Measurements from ENCODE around the gene WAPL.
"Not testable (repeated sequence)": the region's sequence is repeated elsewhere in the genome, so short reads cannot be mapped to it uniquely, and the experiment has no call there.

Gene WAPL

DNA sequence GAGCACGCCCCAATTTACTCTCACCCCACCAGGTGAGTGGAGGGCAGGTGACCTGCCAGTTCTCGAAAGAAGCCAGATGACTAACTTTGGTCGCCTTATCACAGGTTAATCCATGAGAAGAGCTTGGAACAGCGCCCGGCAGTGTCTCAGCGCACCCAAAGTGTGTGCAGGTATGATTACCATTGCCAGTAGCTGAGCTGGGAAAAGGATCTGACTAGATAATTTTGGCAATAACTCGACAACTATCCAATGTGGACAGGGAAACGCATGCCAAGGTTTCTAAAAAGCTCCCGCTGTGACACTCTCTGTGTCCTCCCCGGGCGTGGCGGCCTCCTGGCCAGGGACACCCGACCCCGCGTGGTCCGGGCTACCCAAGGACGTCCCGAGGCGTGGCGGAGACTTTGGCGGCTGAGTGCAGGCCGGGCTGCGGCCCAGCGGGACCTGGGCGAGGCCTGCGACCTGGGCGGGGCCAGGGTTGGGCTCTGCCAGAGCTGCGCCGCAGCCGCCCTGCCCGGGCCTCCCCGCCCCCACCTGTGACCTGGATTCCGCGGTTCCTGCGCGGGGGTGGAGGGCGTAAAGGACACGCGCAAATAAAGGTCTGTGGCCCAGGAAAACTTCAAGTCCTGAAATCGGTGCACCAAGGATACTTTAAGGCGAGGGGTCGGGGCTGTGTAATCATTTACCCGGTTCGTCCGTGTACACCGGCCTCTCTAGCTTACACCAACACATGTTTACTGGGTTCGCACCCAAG, 13.7 kb upstream of the WAPL start:
- Histone ChIP-seq H3K4me1 (ENCODE audit: low read length) (no peaks in the 10 kb centered on the region), H3K9me3 (replicated peaks; ENCODE audit: insufficient read depth, low read length) (no peaks in the 10 kb centered on the region), H3K4me2 (ENCODE audit: low read depth, low read length) (no peak overlapping the region), H3K27ac (ENCODE audit: low read length) (no peak overlapping the region), H3K36me3 (replicated peaks; ENCODE audit: insufficient read depth, low read length) (no peaks in the 10 kb centered on the region), H4K20me1 (ENCODE audit: insufficient read depth, low read length) (no peaks in the 10 kb centered on the region), H3K4me3 (ENCODE audit: low read length) (no peak overlapping the region), H3K9me2 (replicated peaks; ENCODE audit: insufficient read depth, low read length) (no peaks in the 10 kb centered on the region), H3F3A (ENCODE audit: insufficient read depth, low read length) (no peaks in the 10 kb centered on the region), H2AFZ (ENCODE audit: low read length) (no peak overlapping the region), H3K9ac (ENCODE audit: low read length) (no peak overlapping the region), H3K27me3 (replicated peaks; ENCODE audit: insufficient read depth, low read length) (no peaks in the 10 kb centered on the region), H3K79me2 (ENCODE audit: low read length) (no peaks in the 10 kb centered on the region)
- TF ChIP-seq EZH2 (optimal IDR thresholded peaks at IDR 0.05; ENCODE audit: low read depth, low read length) = no peak
- TF ChIP-seq, protein P1, sequence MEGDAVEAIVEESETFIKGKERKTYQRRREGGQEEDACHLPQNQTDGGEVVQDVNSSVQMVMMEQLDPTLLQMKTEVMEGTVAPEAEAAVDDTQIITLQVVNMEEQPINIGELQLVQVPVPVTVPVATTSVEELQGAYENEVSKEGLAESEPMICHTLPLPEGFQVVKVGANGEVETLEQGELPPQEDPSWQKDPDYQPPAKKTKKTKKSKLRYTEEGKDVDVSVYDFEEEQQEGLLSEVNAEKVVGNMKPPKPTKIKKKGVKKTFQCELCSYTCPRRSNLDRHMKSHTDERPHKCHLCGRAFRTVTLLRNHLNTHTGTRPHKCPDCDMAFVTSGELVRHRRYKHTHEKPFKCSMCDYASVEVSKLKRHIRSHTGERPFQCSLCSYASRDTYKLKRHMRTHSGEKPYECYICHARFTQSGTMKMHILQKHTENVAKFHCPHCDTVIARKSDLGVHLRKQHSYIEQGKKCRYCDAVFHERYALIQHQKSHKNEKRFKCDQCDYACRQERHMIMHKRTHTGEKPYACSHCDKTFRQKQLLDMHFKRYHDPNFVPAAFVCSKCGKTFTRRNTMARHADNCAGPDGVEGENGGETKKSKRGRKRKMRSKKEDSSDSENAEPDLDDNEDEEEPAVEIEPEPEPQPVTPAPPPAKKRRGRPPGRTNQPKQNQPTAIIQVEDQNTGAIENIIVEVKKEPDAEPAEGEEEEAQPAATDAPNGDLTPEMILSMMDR (IDR thresholded peaks at IDR 0.05; ENCODE audit: low read length) = no peak
- no peak for TF ChIP-seq EZH2phosphoT487 (IDR thresholded peaks at IDR 0.05; ENCODE audit: low read length)
- DNase-seq = no peak

DNA sequence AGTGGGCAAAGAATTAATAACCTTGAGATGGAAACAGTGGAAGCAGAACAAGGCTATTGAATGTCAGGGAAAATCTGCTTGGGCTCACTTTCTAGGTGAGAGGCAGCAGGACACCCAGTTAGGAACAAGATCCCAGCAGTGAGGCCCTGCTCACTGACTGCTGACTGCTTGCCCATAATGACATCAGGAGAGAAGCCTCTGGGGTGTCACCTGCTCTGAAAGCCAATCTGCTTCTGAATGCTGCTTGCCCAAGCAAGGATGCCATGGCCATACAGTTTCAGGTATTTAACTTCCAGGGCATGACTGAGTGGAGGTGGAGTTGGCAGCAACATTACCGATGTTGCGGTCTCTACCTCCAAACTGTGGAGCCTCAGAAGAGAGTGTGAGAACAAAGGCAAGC, 11.7 kb upstream of the WAPL start:
- no peak overlapping the region for H3K4me3 ChIP-seq (ENCODE audit: low read length)
- no peaks in the 10 kb centered on the region for H3K79me2 ChIP-seq (ENCODE audit: low read length)
- no peak overlapping the region for H3K4me2 ChIP-seq (ENCODE audit: low read depth, low read length)
- no peak overlapping the region for H3K9ac ChIP-seq (ENCODE audit: low read length)
- H3K4me1 ChIP-seq (ENCODE audit: low read length) = no peaks in the 10 kb centered on the region
- H3K36me3 ChIP-seq (replicated peaks; ENCODE audit: insufficient read depth, low read length) = no peaks in the 10 kb centered on the region
- H3K27ac ChIP-seq (ENCODE audit: low read length) = no peak overlapping the region
- no peaks in the 10 kb centered on the region for H3F3A ChIP-seq (ENCODE audit: insufficient read depth, low read length)
- H3K9me3 ChIP-seq (replicated peaks; ENCODE audit: insufficient read depth, low read length) = no peaks in the 10 kb centered on the region
- no peak for DNase-seq
- no peaks in the 10 kb centered on the region for H3K9me2 ChIP-seq (replicated peaks; ENCODE audit: insufficient read depth, low read length)
- TF ChIP-seq, protein P1 (IDR thresholded peaks at IDR 0.05; ENCODE audit: low read length) = no peak
- TF ChIP-seq EZH2phosphoT487 (IDR thresholded peaks at IDR 0.05; ENCODE audit: low read length) (no peak), EZH2 (optimal IDR thresholded peaks at IDR 0.05; ENCODE audit: low read depth, low read length) (no peak)
- no peak overlapping the region for H2AFZ ChIP-seq (ENCODE audit: low read length)
- no peaks in the 10 kb centered on the region for H4K20me1 ChIP-seq (ENCODE audit: insufficient read depth, low read length)
- no peaks in the 10 kb centered on the region for H3K27me3 ChIP-seq (replicated peaks; ENCODE audit: insufficient read depth, low read length)

DNA sequence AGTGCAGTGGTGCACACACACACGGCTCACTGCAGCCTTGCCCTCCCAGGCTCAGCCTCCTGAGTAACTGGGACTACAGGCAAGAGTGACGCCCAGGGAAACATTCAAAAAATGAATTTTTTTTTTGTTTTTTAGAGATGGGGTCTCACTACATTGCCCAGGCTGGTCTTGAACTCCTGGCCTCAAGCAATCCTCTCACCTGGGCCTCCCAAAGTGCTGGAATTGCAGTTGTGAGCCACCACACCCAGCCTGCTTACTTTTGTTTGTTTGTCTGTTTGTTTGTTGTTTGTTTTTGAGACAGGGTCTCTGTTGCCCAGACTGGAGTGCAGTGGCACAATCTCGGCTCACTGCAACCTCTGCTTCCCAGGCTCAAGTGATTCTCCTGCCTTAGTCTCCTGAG, 7.1 kb upstream of the WAPL start:
- not testable (repeated sequence) for H3K27ac ChIP-seq (ENCODE audit: low read length); H3K79me2 ChIP-seq (ENCODE audit: low read length); H3K9me2 ChIP-seq (replicated peaks; ENCODE audit: insufficient read depth, low read length); H4K20me1 ChIP-seq (ENCODE audit: insufficient read depth, low read length); H3K27me3 ChIP-seq (replicated peaks; ENCODE audit: insufficient read depth, low read length); H3K4me3 ChIP-seq (ENCODE audit: low read length); DNase-seq; H3F3A ChIP-seq (ENCODE audit: insufficient read depth, low read length); H3K9me3 ChIP-seq (replicated peaks; ENCODE audit: insufficient read depth, low read length); H3K36me3 ChIP-seq (replicated peaks; ENCODE audit: insufficient read depth, low read length); H3K9ac ChIP-seq (ENCODE audit: low read length); H3K4me1 ChIP-seq (ENCODE audit: low read length); H2AFZ ChIP-seq (ENCODE audit: low read length); H3K4me2 ChIP-seq (ENCODE audit: low read depth, low read length)

DNA sequence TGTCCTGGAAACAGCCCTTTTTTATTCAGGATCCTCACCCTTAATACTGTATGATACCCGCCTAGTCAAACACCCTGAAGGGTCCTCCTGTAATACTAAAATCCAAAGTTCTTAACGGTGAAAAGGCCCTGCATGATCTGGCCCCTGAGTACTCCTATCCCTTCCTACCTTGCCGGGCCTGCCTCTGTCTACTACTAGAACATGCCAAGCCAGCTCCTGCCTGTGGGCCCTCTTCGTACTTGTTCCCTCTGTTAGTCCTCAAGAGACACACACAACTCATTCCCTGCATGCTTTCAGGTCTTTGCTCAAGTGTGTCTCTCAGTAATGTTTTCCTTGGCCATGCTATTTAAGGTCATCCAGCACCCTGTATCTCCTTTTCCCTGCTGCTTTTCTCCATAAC, 5.0 kb upstream of the WAPL start:
- DNase-seq = no peak
- Histone ChIP-seq H3K9ac (ENCODE audit: low read length) (no peak overlapping the region), H3K9me3 (replicated peaks; ENCODE audit: insufficient read depth, low read length) (no peaks in the 10 kb centered on the region), H3F3A (ENCODE audit: insufficient read depth, low read length) (no peaks in the 10 kb centered on the region), H3K27ac (ENCODE audit: low read length) (no peak overlapping the region), H3K9me2 (replicated peaks; ENCODE audit: insufficient read depth, low read length) (no peaks in the 10 kb centered on the region), H3K4me3 (ENCODE audit: low read length) (no peak overlapping the region), H3K36me3 (replicated peaks; ENCODE audit: insufficient read depth, low read length) (no peaks in the 10 kb centered on the region), H3K4me2 (ENCODE audit: low read depth, low read length) (no peak overlapping the region), H2AFZ (ENCODE audit: low read length) (no peak overlapping the region), H3K27me3 (replicated peaks; ENCODE audit: insufficient read depth, low read length) (no peaks in the 10 kb centered on the region), H4K20me1 (ENCODE audit: insufficient read depth, low read length) (no peaks in the 10 kb centered on the region), H3K4me1 (ENCODE audit: low read length) (peaks cover 6% of the 10 kb centered on the region; the same call in 1 of the 2 replicates), H3K79me2 (ENCODE audit: low read length) (peaks cover 12% of the 10 kb centered on the region)
- TF ChIP-seq, protein P1 (IDR thresholded peaks at IDR 0.05; ENCODE audit: low read length) = no peak
- TF ChIP-seq EZH2phosphoT487 (IDR thresholded peaks at IDR 0.05; ENCODE audit: low read length) = no peak
- no peak for TF ChIP-seq EZH2 (optimal IDR thresholded peaks at IDR 0.05; ENCODE audit: low read depth, low read length)

DNA sequence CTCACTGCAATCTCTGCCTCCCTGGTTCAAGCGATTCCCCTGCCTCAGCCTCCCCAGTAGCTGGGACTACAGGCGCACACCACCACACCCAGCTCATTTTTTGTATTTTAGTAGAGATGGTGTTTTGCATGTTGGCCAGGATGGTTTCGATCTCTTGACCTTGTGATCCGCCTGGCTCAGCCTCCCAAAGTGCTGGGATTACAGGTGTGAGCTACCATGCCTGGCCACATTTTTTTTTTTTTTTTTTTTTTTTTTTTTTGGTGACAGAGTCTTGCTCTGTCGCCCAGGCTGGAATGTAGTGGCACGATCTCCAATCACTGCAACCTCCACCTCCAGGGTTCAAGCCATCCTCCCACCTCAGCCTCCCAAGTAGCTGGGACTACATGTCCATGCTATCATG, 4.1 kb upstream of the WAPL start:
- H3K4me1 ChIP-seq (ENCODE audit: low read length); H3K9me2 ChIP-seq (replicated peaks; ENCODE audit: insufficient read depth, low read length); H2AFZ ChIP-seq (ENCODE audit: low read length); H3K4me3 ChIP-seq (ENCODE audit: low read length); H3K36me3 ChIP-seq (replicated peaks; ENCODE audit: insufficient read depth, low read length); DNase-seq; H3K27me3 ChIP-seq (replicated peaks; ENCODE audit: insufficient read depth, low read length); H4K20me1 ChIP-seq (ENCODE audit: insufficient read depth, low read length); H3K9me3 ChIP-seq (replicated peaks; ENCODE audit: insufficient read depth, low read length); H3K4me2 ChIP-seq (ENCODE audit: low read depth, low read length); H3F3A ChIP-seq (ENCODE audit: insufficient read depth, low read length); H3K27ac ChIP-seq (ENCODE audit: low read length); H3K9ac ChIP-seq (ENCODE audit: low read length): not testable (repeated sequence)
- H3K79me2 ChIP-seq (ENCODE audit: low read length) = peaks cover 20% of the 10 kb centered on the region

Measured in MM.1S (cell line).